ENCODE data around the gene RALGPS1.

- TF ChIP-seq, protein P1, sequence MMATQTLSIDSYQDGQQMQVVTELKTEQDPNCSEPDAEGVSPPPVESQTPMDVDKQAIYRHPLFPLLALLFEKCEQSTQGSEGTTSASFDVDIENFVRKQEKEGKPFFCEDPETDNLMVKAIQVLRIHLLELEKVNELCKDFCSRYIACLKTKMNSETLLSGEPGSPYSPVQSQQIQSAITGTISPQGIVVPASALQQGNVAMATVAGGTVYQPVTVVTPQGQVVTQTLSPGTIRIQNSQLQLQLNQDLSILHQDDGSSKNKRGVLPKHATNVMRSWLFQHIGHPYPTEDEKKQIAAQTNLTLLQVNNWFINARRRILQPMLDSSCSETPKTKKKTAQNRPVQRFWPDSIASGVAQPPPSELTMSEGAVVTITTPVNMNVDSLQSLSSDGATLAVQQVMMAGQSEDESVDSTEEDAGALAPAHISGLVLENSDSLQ (IDR thresholded peaks at IDR 0.05): no peak
- TF ChIP-seq TARDBP (IDR thresholded peaks at IDR 0.05) (no peak), FOXA1 (IDR thresholded peaks at IDR 0.05) (no peak), BHLHE40 (IDR thresholded peaks at IDR 0.05; ENCODE audit: borderline replicate concordance) (no peak)
Observed at GRCh38 chr9:127137640-127138360, 223.2 kb downstream of the RALGPS1 start.

Measured in HEK293T (cell line).